Activated B cell treated with CpG ODN at 0.5 μM for 24 hours (primary cell): ENCODE measurements around the gene SMG1. TPM values are rescaled to one million over a fixed set of nuclear protein-coding genes. Genes with fewer than 3 reads are reported as not detected.

ENCODE experiments used
- ATAC-seq: fragments of 200-7000 bp; cut with Tn5 transposase; one replicate; pipeline ENCODE4 v1.10.0; 2021; ENCODE audit warnings: low read depth, mild to moderate bottlenecking, moderate library complexity
- CTCF ChIA-PET: fragments of 350-600 bp; sonication (Branson Sonifier 250); formaldehyde crosslinking; loops from one replicate; lab custom pipeline; 2021; ENCODE audit warnings: antibody characterized with exemption; lab: Charles Lee
- POLR2A ChIA-PET: fragments of 350-600 bp; sonication (Branson Sonifier 250); formaldehyde crosslinking; loops from one replicate; lab custom pipeline; 2021; ENCODE audit warnings: antibody characterized with exemption; lab: Charles Lee
- DNase-seq: peaks from one replicate; pipeline ENCODE4 v3.0.0; 2022
- H3K27ac Mint-ChIP-seq: one replicate; pipeline ENCODE4 v1.8.0; 2020; ENCODE audit warnings: mixed read lengths
- H3K27me3 Mint-ChIP-seq: one replicate; pipeline ENCODE4 v1.8.0; 2021; ENCODE audit warnings: mixed read lengths
- H3K36me3 Mint-ChIP-seq: one replicate; pipeline ENCODE4 v1.8.0; 2021; ENCODE audit warnings: low read depth, mixed read lengths
- H3K4me1 Mint-ChIP-seq: one replicate; pipeline ENCODE4 v1.8.0; 2021; ENCODE audit warnings: mixed read lengths
- H3K4me3 Mint-ChIP-seq: one replicate; pipeline ENCODE4 v1.8.0; 2020; ENCODE audit warnings: mild to moderate bottlenecking, mixed read lengths
- H3K9me3 Mint-ChIP-seq: one replicate; pipeline ENCODE4 v1.8.0; 2020; ENCODE audit warnings: mixed read lengths
- intact Hi-C: fragments of 100-400 bp; cut with micrococcal nuclease; formaldehyde crosslinking; loops from one replicate; pipeline ENCODE4 v1.15.1; 2024
- total RNA-seq: library from RNA; stranded (reverse); gene quantifications from 2 replicates; pipeline ENCODE4 v1.2.3, GENCODE V29; 2022
- TF ChIP-seq, protein P1 (sequence below): fragments of 200-600 bp; IDR thresholded peaks from one replicate; pipeline ENCODE4 v1.8.0; 2022; ENCODE audit warnings: antibody characterized with exemption, mild to moderate bottlenecking

Gene SMG1
- total RNA-seq, 1 donor from 2014 or later, result 215 TPM

DNA sequence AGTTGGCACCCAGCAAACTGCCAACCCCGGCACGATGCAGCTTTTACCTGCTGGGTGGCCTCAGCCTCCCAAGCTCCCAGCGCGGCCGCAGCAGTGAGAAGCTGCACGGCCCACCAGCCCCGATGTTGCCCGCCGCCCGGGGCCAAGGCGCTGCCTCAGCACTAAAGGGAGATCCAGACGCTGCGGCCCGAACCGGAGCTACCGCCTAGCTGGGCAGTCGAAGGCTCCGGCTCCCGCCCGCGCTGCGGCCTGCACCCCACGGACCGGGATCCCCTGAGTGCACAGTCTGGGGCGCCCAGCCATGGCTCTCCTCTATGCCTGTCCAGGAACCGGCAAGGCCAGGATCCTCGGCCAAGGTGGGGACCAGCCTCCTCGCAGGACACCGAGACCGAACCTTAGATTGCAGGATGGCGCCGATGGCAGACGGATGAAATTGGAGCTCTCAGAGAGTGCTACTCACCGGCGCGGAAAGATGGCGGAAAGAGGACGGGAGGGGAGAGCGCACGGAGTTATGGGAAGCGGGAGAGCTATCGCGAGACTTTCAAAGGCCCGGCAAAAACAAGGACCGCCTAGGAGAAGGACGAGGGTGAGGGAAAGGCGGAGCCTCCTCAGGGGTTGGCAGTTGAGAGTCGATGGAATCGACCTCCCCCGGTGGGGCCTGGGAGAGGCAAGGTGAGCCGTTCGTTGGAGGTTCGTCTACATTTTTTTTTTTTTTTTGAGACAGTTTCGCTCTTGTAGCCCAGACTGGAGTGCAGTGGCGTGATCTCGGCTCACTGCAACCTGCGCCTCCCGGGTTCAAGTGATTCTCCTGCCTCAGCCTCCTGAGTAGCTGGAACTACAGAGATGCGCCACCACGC lies 136.1 kb downstream of the SMG1 start, which contains the start of gene RPS15A:
Gene RPS15A (minus strand): TSS at position 485 of the 857 bp plus-strand sequence. CDS start 1,221 bp downstream, outside the sequence.
- DNase-seq (peak; percentile 79), ATAC-seq (peak; percentile 98)
- Mint-ChIP-seq H3K4me3 (peak within 1 kb of the TSS; percentile 98), H3K9me3 (peaks cover 3% of the 10 kb centered on the region), H3K27ac (peak within 1 kb of the TSS; percentile 89), H3K27me3 (no peaks in the 10 kb centered on the region), H3K36me3 (peaks cover 85% of the 10 kb centered on the region), H3K4me1 (peaks cover 51% of the 10 kb centered on the region)
- intact Hi-C loops, result loop anchor here (1.0 kb wide), 2 partner anchors 11 to 928 kb away; partner anchors contain the start of genes ARL6IP1, IQCK and KNOP1
- TF ChIP-seq, protein P1, sequence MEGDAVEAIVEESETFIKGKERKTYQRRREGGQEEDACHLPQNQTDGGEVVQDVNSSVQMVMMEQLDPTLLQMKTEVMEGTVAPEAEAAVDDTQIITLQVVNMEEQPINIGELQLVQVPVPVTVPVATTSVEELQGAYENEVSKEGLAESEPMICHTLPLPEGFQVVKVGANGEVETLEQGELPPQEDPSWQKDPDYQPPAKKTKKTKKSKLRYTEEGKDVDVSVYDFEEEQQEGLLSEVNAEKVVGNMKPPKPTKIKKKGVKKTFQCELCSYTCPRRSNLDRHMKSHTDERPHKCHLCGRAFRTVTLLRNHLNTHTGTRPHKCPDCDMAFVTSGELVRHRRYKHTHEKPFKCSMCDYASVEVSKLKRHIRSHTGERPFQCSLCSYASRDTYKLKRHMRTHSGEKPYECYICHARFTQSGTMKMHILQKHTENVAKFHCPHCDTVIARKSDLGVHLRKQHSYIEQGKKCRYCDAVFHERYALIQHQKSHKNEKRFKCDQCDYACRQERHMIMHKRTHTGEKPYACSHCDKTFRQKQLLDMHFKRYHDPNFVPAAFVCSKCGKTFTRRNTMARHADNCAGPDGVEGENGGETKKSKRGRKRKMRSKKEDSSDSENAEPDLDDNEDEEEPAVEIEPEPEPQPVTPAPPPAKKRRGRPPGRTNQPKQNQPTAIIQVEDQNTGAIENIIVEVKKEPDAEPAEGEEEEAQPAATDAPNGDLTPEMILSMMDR, result no peak
- CTCF ChIA-PET, result interaction anchor here (5.4 kb wide), 1 partner anchor 13 kb away, joined by 31 read pairs; the partner anchor contains the start of gene ARL6IP1
- POLR2A ChIA-PET, result interaction anchor here (0.5 to 6.1 kb wide), 14 partner anchors 10 to 1776 kb away, joined by 3 to 156 read pairs (median 4); partner anchors contain the start of genes ARL6IP1, CCP110, COQ7 and IQCK

DNA sequence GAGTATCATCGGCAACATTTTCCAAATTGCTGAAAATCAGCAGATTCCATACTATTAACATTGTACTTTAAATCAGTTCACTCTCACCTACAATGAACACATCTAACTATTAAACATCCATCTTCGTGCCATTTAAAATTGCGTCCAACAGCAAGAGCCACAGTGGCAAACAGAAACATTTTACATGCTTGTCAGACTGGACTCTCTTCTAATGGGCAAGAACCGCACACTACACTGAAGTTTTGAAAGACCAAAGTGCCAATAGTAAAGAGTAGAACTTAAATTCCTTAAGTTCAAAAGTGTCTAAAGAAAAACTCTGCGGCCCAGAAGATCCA lies 136.7 kb downstream of the SMG1 start:
- ChIA-PET POLR2A (interaction anchor here (0.5 to 6.1 kb wide), 8 partner anchors 11 to 1776 kb away, joined by 3 to 156 read pairs (median 4); partner anchors contain the start of genes ARL6IP1, COQ7, SMG1 and VPS35L), CTCF (interaction anchor here (5.4 kb wide), 1 partner anchor 13 kb away, joined by 31 read pairs; the partner anchor contains the start of gene ARL6IP1)
- ATAC-seq (no peak), DNase-seq (no peak)
- Mint-ChIP-seq H3K4me3 (peak overlapping the region; percentile 98), H3K4me1 (peaks cover 57% of the 10 kb centered on the region), H3K27me3 (no peaks in the 10 kb centered on the region), H3K9me3 (peaks cover 3% of the 10 kb centered on the region), H3K36me3 (peaks cover 88% of the 10 kb centered on the region), H3K27ac (peak overlapping the region; percentile 89)
- TF ChIP-seq, protein P1, result no peak
- intact Hi-C loops, result no loop called here

DNA sequence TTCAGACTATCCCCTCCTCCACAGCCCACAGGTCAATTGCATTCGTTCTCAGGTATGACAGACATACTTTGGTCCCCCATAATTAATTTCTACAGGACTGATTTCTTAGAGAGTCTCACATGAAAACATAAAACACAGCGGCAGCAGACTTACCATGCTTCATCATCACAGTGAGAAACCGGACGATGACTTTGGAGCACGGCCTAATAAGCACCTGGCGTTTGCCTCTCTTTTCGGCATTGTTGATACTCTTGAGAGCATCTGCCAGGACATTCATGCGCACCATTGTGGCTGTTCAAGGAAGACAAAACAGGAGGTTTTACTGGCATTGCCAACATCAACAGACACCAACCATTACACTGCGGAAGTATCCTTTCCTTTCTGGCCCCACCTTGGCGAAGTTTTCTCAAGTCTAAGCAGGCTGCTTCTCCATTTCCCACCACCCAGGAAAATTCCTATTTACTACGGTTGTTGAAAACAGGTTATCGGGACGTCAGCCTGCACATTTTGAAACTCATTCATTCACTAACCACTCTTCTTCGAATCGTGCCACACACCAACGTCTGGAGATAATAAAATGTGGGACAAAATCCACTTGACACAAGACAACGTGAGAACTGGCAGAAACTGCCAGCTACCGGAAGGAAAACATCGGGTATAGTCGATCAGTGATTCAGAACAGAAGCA lies 137.2 kb downstream of the SMG1 start:
- Mint-ChIP-seq H3K36me3 (peaks cover 87% of the 10 kb centered on the region), H3K4me1 (peaks cover 58% of the 10 kb centered on the region), H3K4me3 (peak overlapping the region; percentile 98), H3K9me3 (peaks cover 3% of the 10 kb centered on the region), H3K27me3 (no peaks in the 10 kb centered on the region), H3K27ac (peak overlapping the region; percentile 89)
- no peak for DNase-seq
- TF ChIP-seq, protein P1, result no peak
- CTCF ChIA-PET, result interaction anchor here (5.4 kb wide), 1 partner anchor 14 kb away, joined by 31 read pairs; the partner anchor contains the start of gene ARL6IP1
- POLR2A ChIA-PET, result interaction anchor here (0.5 to 6.1 kb wide), 5 partner anchors 12 to 767 kb away, joined by 3 to 156 read pairs (median 6); partner anchors contain the start of genes ARL6IP1, COQ7, SMG1 and VPS35L
- ATAC-seq, result no peak
- intact Hi-C loops, result no loop called here

DNA sequence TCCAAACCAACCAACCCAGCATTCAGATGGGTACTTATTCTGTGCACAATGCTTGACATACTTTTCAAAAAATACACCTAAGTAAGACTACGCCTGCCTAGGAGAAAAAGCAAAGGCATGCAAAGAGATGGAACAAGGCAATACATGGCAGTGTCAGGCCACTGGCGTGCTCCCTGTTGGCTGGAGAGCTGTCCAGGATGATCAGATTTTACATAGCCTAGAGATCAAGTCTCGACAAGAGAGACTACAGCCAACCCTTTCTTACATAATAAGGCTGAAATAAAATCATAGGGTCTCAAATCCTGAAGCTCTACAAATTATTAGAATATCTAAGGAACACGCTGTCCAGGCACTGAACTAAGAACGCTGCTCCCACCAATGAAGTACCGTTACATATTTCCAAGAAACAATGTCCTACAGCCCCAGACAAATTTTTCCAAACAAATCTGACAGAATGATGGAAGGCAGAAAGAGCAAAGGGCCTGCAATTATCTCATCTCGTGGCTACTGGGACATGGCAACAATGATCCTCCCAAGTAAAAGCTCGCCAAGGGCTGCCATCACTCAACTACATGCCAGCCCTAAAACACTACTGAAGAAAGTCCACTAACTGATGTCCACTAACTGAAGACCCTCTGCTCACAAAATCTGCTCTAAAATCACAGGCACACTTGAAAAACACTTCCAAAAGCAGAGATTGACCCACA lies 141.1 kb downstream of the SMG1 start:
- H3K27me3 Mint-ChIP-seq, result no peaks in the 10 kb centered on the region
- peak overlapping the region; percentile 3 for H3K27ac Mint-ChIP-seq
- H3K9me3 Mint-ChIP-seq, result peaks cover under 1% of the 10 kb centered on the region
- ATAC-seq (no peak), DNase-seq (no peak)
- TF ChIP-seq, protein P1, result no peak
- H3K4me1 Mint-ChIP-seq, result peaks cover 58% of the 10 kb centered on the region
- no peak overlapping the region for H3K4me3 Mint-ChIP-seq
- H3K36me3 Mint-ChIP-seq, result peaks cover 72% of the 10 kb centered on the region
- CTCF ChIA-PET, result interaction anchor here (1.1 kb wide), 1 partner anchor 17 kb away, joined by 5 read pairs; the partner anchor contains the start of gene ARL6IP1
- intact Hi-C loops, result no loop called here
- POLR2A ChIA-PET, result no interaction called here
